GM12891 (cell line): Measurements from ENCODE around the gene RNF114.

Experiments used
- POLR2A ChIP-seq: IDR thresholded peaks from 2 replicates; pipeline ENCODE4 v1.6.1; 2011; ENCODE audit warnings: low read depth, low read length, control low read depth
- POLR2AphosphoS5 ChIP-seq: IDR thresholded peaks from 2 replicates; pipeline ENCODE4 v1.6.1; 2011; ENCODE audit warnings: low read depth, low read length, control low read depth
- TAF1 ChIP-seq: IDR thresholded peaks from 2 replicates; pipeline ENCODE4 v1.6.1; 2011; ENCODE audit warnings: low read depth, low read length, control low read depth

DNA sequence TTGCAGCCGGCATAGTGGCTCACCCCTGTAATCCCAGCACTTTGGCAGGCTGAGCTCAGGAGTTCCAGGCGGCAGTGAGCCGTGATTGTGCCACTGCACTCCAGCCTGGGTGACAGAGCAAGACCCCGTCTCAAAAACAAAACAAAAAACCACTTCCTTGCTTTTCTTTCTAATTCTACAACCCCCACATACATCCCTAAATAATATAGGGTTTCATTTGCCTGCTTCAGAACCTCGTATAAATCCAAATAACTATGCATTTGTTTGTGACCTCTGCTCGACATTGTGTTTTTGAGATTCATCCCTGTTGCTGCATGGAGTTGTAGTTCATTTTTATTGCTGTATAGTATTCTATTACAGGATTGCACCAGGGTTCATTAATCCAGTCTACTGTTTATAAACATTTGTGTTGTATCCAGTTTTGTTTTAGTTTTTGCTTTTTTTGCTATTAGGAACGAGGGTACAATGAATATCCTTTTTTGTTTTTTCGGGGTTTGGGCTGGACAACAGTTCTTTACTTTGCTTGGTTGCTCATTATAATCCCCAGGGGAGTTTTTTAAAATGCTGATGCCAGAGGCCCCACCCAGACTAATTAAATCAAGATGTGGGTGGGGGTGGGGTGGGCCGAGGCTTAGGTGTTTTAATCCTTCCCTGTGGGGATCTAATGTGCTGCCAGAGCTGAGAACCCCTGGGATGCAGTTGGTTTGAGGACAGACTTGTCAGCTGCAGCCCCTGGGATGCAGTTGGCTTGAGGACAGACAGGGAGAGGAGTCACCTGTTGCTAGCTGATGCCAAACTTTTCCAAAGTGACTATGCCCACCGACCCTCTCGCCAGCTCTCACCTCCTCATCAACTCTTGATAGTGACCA is 44.2 kb downstream of the RNF114 start:
- TF ChIP-seq POLR2A (no peak), POLR2AphosphoS5 (no peak), TAF1 (no peak)
